Activated T-cell treated with anti-CD3 and anti-CD28 coated beads, Interleukin-2, amount 50 U/mL, for 48 hours (primary cell): ENCODE results near the gene TXNDC16.

Experiments used
- DNase-seq, 2 experiments: peaks; one replicate each; pipeline ENCODE4 v3.0.0-alpha.2; 2020

TXNDC16 gene

GRCh38 chr14:52443506-52443905 is 108.8 kb downstream of the TXNDC16 start:
- DNase-seq = no peak

- DNase-seq = no peak
Measured at GRCh38 chr14:52442602-52443001, 109.7 kb downstream of the TXNDC16 start.

- no peak for DNase-seq
Measured at GRCh38 chr14:52442166-52442565, 110.1 kb downstream of the TXNDC16 start.

GRCh38 chr14:52439476-52439875 is 112.8 kb downstream of the TXNDC16 start:
- DNase-seq = no peak

- no peak for DNase-seq
Measured at GRCh38 chr14:52434955-52435354, 117.3 kb downstream of the TXNDC16 start.

GRCh38 chr14:52430474-52430873 is 121.8 kb downstream of the TXNDC16 start:
- no peak for DNase-seq

- DNase-seq = no peak
Measured at GRCh38 chr14:52429451-52429850, 122.9 kb downstream of the TXNDC16 start.

GRCh38 chr14:52427460-52427859 is 124.8 kb downstream of the TXNDC16 start:
- no peak for DNase-seq

GRCh38 chr14:52422650-52423356 is 129.5 kb downstream of the TXNDC16 start:
- DNase-seq = no peak

GRCh38 chr14:52417139-52417538 is 135.2 kb downstream of the TXNDC16 start:
- DNase-seq = no peak

GRCh38 chr14:52413729-52414408 is 138.4 kb downstream of the TXNDC16 start:
- DNase-seq = no peak

GRCh38 chr14:52412426-52412825 is 139.9 kb downstream of the TXNDC16 start:
- DNase-seq = no peak

GRCh38 chr14:52405314-52405713 is 147.0 kb downstream of the TXNDC16 start:
- DNase-seq = no peak

GRCh38 chr14:52402812-52403526 is 149.3 kb downstream of the TXNDC16 start:
- no peak for DNase-seq

GRCh38 chr14:52400846-52401245 is 151.5 kb downstream of the TXNDC16 start:
- no peak for DNase-seq

- no peak for DNase-seq
Measured at GRCh38 chr14:52399921-52400595, 152.2 kb downstream of the TXNDC16 start.

- no peak for DNase-seq
Measured at GRCh38 chr14:52399104-52399503, 153.2 kb downstream of the TXNDC16 start.

- DNase-seq = no peak
Measured at GRCh38 chr14:52397844-52398243, 154.5 kb downstream of the TXNDC16 start.

- no peak for DNase-seq
Measured at GRCh38 chr14:52395728-52396127, 156.6 kb downstream of the TXNDC16 start.

- no peak for DNase-seq
Measured at GRCh38 chr14:52391881-52392615, 160.3 kb downstream of the TXNDC16 start.
